Measurements from ENCODE around the gene TFDP1. TPM values are rescaled to one million over a fixed set of nuclear protein-coding genes. Genes with fewer than 3 reads are reported as not detected.

TFDP1 gene
- total and polyA plus RNA-seq, 9 donors: 29.7 to 73.9 (median 59.5) TPM

DNA sequence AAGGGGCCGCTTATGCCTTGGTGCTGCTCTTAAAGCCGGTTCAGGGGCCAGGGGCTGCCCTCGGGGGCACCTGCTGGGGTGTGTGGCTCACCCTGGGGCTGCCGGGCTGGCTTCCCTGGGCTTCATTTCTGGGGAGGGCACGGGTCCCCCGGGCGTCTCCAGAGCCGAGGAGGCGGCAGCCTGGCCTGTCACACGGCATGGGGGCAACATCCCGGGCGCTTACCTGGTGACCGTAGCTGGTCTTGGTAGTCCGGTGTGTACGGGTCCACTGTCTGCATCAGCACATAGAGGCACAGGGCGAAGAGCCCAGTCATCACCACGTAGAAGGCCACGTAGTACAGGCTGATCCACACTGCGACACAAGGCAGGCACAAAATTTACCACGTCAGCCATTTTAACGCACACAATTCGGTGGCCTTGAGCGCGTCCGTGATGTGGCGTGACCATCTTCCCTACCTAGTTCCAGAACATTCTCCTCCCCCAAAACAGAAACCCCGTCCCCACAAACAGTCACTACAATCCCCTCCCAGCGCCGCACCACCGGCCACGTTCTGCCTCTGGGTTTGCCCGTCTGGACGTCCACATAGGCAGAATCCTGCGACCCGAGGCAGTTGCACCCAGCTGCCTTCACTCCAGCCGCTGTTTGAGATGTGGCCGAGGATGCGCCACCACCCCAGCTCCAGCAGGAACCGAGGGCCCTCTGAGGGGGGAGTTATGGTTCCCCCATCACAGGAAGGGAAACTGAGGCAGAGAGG is 70.2 kb downstream of the TFDP1 start:
- 87% methylated on average over 38 of the region's 39 CpGs for WGBS (ENCODE audit: insufficient coverage)
- DNase-seq: no peak
- Histone ChIP-seq H3K4me3 (ENCODE audit: low read length) (no peak overlapping the region), H3K4me1 (ENCODE audit: control insufficient read depth, insufficient read depth, low read length) (peaks cover 13% of the 10 kb centered on the region), H3K27ac (ENCODE audit: low read length) (no peak overlapping the region), H3K9me3 (replicated peaks; ENCODE audit: control insufficient read depth, low read depth, low read length) (no peaks in the 10 kb centered on the region), H3K36me3 (ENCODE audit: control insufficient read depth, insufficient read depth, low read length) (no peaks in the 10 kb centered on the region), H3K27me3 (ENCODE audit: control insufficient read depth, insufficient read depth, low read length) (no peaks in the 10 kb centered on the region)

DNA sequence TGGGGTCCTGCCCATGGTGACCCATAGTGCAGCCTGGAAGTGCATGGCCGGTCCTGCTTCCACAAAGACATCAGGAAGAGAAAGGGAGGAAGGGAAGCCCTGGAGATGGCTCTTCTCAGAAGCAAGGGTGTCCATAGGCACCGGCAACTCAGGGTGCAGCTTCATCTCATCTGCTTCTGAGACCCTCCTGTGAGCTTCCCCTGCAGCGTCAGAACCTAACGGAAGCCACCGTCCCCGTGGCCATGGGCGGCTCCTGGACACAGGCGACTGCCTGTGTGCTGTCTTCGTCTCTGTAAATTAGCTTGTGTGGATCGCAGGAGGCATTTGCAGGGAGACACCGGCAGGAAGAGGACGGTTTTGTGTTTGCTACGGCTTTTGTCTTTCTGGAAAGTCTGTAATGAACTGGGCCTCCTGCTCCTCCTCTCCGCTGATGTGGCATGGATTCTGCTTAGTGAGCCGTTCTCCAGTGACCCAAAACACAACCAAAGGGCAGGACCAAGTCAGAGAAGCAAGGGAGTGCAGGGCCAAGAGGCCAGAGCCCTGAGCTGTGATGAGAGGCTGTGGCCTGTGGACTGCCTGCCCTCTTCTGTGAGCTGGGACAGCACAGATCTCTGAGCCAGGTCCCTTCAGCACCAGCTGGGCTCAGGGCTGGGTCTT is 70.9 kb downstream of the TFDP1 start:
- Histone ChIP-seq H3K27ac (ENCODE audit: low read length) (no peak overlapping the region), H3K4me1 (ENCODE audit: control insufficient read depth, insufficient read depth, low read length) (peaks cover 13% of the 10 kb centered on the region), H3K27me3 (ENCODE audit: control insufficient read depth, insufficient read depth, low read length) (no peaks in the 10 kb centered on the region), H3K36me3 (ENCODE audit: control insufficient read depth, insufficient read depth, low read length) (no peaks in the 10 kb centered on the region), H3K9me3 (replicated peaks; ENCODE audit: control insufficient read depth, low read depth, low read length) (no peaks in the 10 kb centered on the region), H3K4me3 (ENCODE audit: low read length) (no peak overlapping the region)
- 78% methylated on average over 7 of the region's 15 CpGs for WGBS (ENCODE audit: insufficient coverage)
- DNase-seq: no peak

DNA sequence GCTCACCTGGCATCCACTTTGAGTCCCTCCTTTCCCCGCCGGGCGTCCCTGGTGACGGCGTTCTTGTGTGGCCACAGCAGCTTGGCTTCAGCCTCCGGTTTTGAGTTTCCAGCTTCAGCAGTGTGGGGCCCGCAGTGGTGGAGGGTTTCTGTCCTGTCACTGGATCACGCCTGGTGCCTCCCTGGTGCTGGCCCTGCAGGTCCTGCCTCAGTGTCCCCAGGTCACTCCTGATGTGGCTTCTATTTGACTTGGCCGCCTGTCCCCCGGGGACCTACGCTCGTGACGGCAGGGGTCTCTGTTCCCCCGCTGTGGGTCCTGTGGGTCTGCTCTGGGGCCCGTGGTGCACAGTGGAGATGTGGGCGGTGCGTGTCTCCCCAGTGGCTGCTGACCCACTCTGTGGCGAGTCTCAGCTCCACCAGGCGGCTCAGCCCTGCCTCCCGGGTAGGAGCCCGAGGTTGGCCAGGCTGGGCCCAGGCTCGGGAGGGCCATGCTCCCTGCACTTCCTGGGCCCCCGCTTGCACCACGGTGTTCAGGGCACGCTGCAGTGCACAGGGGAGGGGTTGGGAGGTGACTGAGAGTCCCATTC is 71.5 kb downstream of the TFDP1 start:
- Histone ChIP-seq H3K9me3 (replicated peaks; ENCODE audit: control insufficient read depth, low read depth, low read length) (no peaks in the 10 kb centered on the region), H3K27me3 (ENCODE audit: control insufficient read depth, insufficient read depth, low read length) (no peaks in the 10 kb centered on the region), H3K4me3 (ENCODE audit: low read length) (no peak overlapping the region), H3K27ac (ENCODE audit: low read length) (no peak overlapping the region), H3K4me1 (ENCODE audit: control insufficient read depth, insufficient read depth, low read length) (peaks cover 13% of the 10 kb centered on the region), H3K36me3 (ENCODE audit: control insufficient read depth, insufficient read depth, low read length) (no peaks in the 10 kb centered on the region)
- DNase-seq: no peak
- 71% methylated on average over 25 of the region's 25 CpGs for WGBS (ENCODE audit: insufficient coverage)

DNA sequence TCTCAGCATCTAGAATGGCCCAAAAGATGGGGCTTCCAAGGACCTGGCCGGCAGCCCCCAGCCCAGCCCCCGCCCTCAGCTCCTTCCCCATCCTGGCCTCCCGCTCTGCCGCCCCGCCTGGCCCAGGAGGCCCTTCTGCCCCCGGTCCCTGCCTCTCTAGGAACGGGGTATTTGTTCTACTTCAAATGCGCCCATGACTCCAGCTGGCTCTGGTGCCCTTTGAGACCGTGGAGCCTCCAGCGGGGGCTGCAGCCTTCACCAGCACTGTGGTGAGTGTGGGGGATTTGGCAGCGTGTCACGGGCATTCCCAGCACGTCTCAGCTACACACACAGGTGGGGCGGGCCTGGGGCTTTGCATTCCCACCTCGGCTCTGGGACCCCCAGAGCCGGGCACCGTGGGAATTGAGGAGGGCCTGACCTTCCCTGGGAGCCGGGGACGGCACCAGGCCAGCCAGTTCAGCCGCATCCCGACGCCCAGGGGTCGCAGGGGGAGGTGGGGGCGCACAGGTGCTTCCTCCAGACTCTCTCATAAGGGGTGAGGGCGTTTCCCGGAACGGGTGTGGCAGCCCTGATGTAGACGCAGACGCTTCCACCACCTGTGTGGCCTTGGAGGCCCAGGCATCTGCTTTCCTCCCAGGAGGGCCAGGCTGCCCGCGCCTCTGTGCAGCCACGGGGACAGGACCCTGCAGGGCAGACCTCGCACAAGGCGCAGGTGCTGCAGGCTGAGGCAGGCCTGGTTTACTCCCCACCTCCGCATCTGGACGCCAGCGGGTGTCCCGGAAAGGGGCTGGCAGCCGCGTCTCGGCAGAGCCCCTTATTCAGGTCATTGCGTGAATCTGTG is 72.5 kb downstream of the TFDP1 start:
- Histone ChIP-seq H3K9me3 (replicated peaks; ENCODE audit: control insufficient read depth, low read depth, low read length) (no peaks in the 10 kb centered on the region), H3K4me1 (ENCODE audit: control insufficient read depth, insufficient read depth, low read length) (peaks cover 13% of the 10 kb centered on the region), H3K27me3 (ENCODE audit: control insufficient read depth, insufficient read depth, low read length) (no peaks in the 10 kb centered on the region), H3K27ac (ENCODE audit: low read length) (no peak overlapping the region), H3K4me3 (ENCODE audit: low read length) (no peak overlapping the region), H3K36me3 (ENCODE audit: control insufficient read depth, insufficient read depth, low read length) (no peaks in the 10 kb centered on the region)
- no peak for DNase-seq
- 67% methylated on average over 32 of the region's 42 CpGs for WGBS (ENCODE audit: insufficient coverage)

DNA sequence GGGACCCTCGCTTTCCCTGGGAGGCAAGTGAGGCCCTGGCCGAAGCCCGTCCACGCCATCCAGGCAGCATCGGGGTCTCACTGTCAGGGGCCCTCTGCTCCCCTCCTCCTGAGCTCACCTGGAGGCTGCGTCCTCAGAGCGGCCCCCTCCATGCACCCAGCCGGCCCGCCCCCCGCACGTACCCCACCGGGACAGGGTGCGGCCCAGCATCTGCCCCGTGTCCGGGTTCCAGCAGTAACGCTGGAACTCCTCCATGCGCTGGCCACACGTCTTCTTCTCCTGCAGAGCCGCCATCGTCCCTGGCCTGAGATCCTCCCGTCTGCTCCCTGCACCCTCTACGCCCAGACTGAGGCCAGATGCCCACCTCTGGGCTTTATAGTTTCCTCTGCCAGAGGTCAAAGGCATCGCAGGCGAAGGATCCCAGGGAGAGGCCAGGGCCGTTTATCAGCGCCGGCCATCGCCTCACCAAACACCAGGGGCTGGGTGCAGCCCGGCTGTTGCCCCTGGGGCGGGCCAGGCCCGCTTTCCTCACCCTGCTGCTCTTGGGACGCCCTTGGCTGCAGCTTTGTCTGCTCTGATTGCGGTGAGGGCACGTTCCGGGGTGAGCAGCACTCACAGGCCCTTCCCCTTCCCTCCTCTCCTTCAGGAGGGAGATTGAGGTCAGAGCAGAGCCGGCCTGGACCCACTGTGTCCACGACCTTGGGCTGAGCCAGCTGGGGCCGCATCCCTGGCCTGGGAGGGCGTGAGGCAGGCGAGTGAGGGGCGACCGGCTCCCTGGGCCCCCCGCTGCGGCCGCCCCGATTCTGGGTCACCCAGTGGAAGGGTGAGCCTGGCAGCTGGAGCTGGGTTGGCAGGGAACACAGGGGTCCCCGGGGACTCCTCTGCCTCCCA is 73.5 kb downstream of the TFDP1 start, which contains the start of gene ATP4B:
Gene ATP4B, minus strand, starts transcription at position 348 of the 891 bp plus-strand sequence. Its CDS starts 54 bp downstream, at position 294.
- 83% methylated on average over 40 of the region's 47 CpGs for WGBS (ENCODE audit: insufficient coverage)
- no peaks in the 10 kb centered on the region for H3K36me3 ChIP-seq (ENCODE audit: control insufficient read depth, insufficient read depth, low read length)
- DNase-seq: no peak

DNA sequence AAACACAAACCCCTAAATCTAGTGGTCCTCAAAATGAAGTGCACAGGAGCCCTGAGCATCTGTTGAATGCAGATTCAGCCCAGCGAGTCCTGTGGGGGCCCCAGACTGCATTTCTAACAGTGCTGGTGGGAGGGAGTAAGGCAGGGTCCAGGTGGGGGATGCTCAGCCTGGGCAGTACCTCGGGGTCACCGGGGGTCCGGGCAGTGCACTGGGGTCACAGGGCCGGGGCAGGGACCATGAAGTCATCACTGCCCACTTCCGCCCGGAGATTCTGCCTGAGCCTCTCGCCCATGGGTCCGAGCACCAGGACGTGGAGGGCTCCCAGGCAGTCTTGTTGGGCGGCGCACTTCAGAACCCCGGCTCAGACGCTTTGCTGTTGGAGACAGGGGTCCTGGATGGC is 74.3 kb downstream of the TFDP1 start:
- 86% methylated on average over 13 of the region's 14 CpGs for WGBS (ENCODE audit: insufficient coverage)
- Histone ChIP-seq H3K27me3 (ENCODE audit: control insufficient read depth, insufficient read depth, low read length) (no peaks in the 10 kb centered on the region), H3K9me3 (replicated peaks; ENCODE audit: control insufficient read depth, low read depth, low read length) (no peaks in the 10 kb centered on the region), H3K27ac (ENCODE audit: low read length) (no peak overlapping the region), H3K4me1 (ENCODE audit: control insufficient read depth, insufficient read depth, low read length) (peaks cover under 1% of the 10 kb centered on the region), H3K4me3 (ENCODE audit: low read length) (no peak overlapping the region), H3K36me3 (ENCODE audit: control insufficient read depth, insufficient read depth, low read length) (no peaks in the 10 kb centered on the region)
- no peak for DNase-seq

More for the DNA sequence above, 73.5 kb downstream of the TFDP1 start, which contains the start of gene ATP4B:
- Histone ChIP-seq H3K4me3 (ENCODE audit: low read length) (no peak within 1 kb of the TSS), H3K27me3 (ENCODE audit: control insufficient read depth, insufficient read depth, low read length) (no peaks in the 10 kb centered on the region), H3K4me1 (ENCODE audit: control insufficient read depth, insufficient read depth, low read length) (peaks cover 8% of the 10 kb centered on the region), H3K27ac (ENCODE audit: low read length) (no peak within 1 kb of the TSS), H3K9me3 (replicated peaks; ENCODE audit: control insufficient read depth, low read depth, low read length) (no peaks in the 10 kb centered on the region)

DNA sequence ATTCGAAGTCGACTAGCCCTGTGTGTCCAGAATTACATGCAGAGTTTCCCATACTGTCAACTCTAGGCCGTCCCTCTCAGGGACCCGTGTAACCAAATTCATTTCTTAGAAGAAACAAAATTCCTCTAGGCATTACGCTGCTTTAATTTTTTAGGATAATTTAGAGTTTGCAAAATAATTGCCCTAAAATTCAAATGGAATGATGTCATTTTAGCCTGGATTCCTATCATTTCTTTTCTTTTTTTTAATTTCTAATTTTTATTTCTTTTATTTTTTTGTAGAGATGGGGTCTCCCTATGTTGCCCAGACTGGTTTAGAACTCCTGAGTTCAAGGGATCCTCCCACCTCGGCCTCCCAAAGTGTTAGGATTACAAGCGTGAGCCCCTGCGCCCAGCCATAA is 74.8 kb downstream of the TFDP1 start:
- 86% methylated on average over 5 of the region's 8 CpGs for WGBS (ENCODE audit: insufficient coverage)
- no peak overlapping the region for H3K4me3 ChIP-seq (ENCODE audit: low read length)

DNA sequence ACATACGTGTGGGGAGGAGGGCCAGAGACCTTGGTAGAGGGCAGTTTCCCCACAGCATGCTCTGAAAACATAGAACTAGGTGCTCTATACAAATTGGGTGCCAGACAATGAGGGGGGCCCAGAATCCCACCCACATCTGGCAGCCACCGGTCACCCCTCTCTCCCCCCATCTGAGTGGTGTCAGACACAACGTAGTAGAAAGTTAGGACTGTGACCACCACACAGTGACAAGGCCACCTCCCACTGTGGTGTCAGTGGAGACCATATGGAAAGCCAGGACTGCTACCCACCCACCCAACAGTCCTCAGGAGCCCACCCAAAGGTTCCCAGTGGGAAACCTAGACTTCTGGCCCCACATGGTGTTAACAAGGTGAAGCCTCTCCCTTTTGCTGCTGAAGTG is 75.5 kb downstream of the TFDP1 start:
- H3K27ac ChIP-seq (ENCODE audit: low read length): no peak overlapping the region
- no peaks in the 10 kb centered on the region for H3K36me3 ChIP-seq (ENCODE audit: control insufficient read depth, insufficient read depth, low read length)
- no peak for DNase-seq
- WGBS (ENCODE audit: insufficient coverage): 88% methylated on average over 1 of the region's 3 CpGs
- H3K4me3 ChIP-seq (ENCODE audit: low read length): no peak overlapping the region
- H3K27me3 ChIP-seq (ENCODE audit: control insufficient read depth, insufficient read depth, low read length): peaks cover 6% of the 10 kb centered on the region
- H3K4me1 ChIP-seq (ENCODE audit: control insufficient read depth, insufficient read depth, low read length): no peaks in the 10 kb centered on the region
- no peaks in the 10 kb centered on the region for H3K9me3 ChIP-seq (replicated peaks; ENCODE audit: control insufficient read depth, low read depth, low read length)

More for the DNA sequence above, 74.8 kb downstream of the TFDP1 start:
- no peaks in the 10 kb centered on the region for H3K36me3 ChIP-seq (ENCODE audit: control insufficient read depth, insufficient read depth, low read length)
- DNase-seq: no peak
- H3K27ac ChIP-seq (ENCODE audit: low read length): no peak overlapping the region
- no peaks in the 10 kb centered on the region for H3K27me3 ChIP-seq (ENCODE audit: control insufficient read depth, insufficient read depth, low read length)
- no peaks in the 10 kb centered on the region for H3K4me1 ChIP-seq (ENCODE audit: control insufficient read depth, insufficient read depth, low read length)
- no peaks in the 10 kb centered on the region for H3K9me3 ChIP-seq (replicated peaks; ENCODE audit: control insufficient read depth, low read depth, low read length)

DNA sequence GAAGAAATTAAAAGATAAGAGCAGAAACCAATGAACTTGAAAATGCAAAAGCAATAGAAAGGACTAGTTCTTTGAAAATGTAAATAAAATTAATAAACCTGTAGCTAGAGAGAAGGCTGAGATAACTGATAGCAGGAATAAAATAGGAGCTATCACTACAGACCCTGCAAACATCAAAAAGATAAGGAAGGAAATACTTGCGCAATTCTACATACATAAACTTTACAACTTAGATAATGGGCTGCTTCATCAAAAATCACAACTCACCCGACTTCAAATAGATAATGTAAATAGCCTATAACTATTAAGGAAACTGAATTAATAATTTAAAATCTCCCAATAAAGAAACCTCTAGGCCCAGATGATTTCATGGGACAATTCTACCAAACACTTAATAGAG is 77.0 kb downstream of the TFDP1 start:
- no peak for DNase-seq
- Histone ChIP-seq H3K4me1 (ENCODE audit: control insufficient read depth, insufficient read depth, low read length) (no peaks in the 10 kb centered on the region), H3K36me3 (ENCODE audit: control insufficient read depth, insufficient read depth, low read length) (no peaks in the 10 kb centered on the region), H3K9me3 (replicated peaks; ENCODE audit: control insufficient read depth, low read depth, low read length) (no peaks in the 10 kb centered on the region), H3K27ac (ENCODE audit: low read length) (no peak overlapping the region), H3K27me3 (ENCODE audit: control insufficient read depth, insufficient read depth, low read length) (peaks cover 10% of the 10 kb centered on the region), H3K4me3 (ENCODE audit: low read length) (no peak overlapping the region)
- WGBS (ENCODE audit: insufficient coverage): no CpG with 5 or more reads among the region's 2 CpGs
